ENCODE results near the gene COLGALT1. TPM values are rescaled to one million over a fixed set of nuclear protein-coding genes. Genes with fewer than 3 reads are reported as not detected.

The COLGALT1 gene
- total RNA-seq, 2 experiments from 2014 or later: 49.6 to 68.6 TPM

DNA sequence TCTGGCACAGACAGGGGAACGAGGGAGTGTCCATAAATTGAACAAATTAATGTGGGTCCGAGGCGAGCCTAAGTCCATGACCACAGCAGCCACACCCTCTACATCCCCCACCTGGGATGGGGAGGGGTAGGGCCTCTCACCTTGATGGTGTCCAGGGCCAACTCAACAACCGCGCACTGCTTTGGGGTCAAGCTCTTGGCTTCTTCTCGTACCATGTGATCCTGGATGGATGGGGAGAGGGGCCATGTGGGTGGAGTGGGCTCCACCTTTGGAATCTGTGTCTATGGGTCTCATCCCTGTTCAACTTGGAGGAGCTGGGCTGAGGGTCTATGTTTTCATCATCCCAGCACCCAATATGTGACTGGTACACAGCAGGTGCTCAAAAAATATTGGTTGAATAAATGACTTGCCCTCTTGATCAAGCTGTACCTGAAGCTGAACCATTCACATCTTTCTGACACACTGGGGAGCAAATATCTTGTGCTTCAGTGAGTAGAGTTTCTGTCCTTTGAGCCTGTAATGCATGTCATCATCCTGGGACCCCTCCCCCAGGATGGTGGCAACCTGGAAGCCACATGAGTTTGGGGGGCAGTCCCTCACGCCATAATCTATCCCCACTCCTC is 62.9 kb downstream of the COLGALT1 start:
- H2AFZ ChIP-seq (ENCODE audit: low read length): no peak overlapping the region
- no peaks in the 10 kb centered on the region for H3K9me3 ChIP-seq (ENCODE audit: low read length)
- H3K79me2 ChIP-seq (ENCODE audit: insufficient read depth, low read depth, low read length): no peaks in the 10 kb centered on the region
- CTCF ChIA-PET (ENCODE audit: unreplicated experiment): no interaction called here
- no peak overlapping the region for H3K4me2 ChIP-seq (ENCODE audit: low read length)
- BruUV-seq (replicated peaks): no TSS peak
- intact Hi-C loops (cut with micrococcal nuclease; ENCODE audit: unreplicated experiment): no loop called here
- H4K20me1 ChIP-seq (ENCODE audit: insufficient read depth, low read length): no peaks in the 10 kb centered on the region
- DNase-seq (ENCODE audit: low spot score): no peak
- H3K9me2 ChIP-seq (ENCODE audit: insufficient read depth, low read length): no peaks in the 10 kb centered on the region
- H3K4me1 ChIP-seq (ENCODE audit: insufficient read depth, low read length, poor library complexity, severe bottlenecking): peaks cover 15% of the 10 kb centered on the region
- TF ChIP-seq, protein P1, sequence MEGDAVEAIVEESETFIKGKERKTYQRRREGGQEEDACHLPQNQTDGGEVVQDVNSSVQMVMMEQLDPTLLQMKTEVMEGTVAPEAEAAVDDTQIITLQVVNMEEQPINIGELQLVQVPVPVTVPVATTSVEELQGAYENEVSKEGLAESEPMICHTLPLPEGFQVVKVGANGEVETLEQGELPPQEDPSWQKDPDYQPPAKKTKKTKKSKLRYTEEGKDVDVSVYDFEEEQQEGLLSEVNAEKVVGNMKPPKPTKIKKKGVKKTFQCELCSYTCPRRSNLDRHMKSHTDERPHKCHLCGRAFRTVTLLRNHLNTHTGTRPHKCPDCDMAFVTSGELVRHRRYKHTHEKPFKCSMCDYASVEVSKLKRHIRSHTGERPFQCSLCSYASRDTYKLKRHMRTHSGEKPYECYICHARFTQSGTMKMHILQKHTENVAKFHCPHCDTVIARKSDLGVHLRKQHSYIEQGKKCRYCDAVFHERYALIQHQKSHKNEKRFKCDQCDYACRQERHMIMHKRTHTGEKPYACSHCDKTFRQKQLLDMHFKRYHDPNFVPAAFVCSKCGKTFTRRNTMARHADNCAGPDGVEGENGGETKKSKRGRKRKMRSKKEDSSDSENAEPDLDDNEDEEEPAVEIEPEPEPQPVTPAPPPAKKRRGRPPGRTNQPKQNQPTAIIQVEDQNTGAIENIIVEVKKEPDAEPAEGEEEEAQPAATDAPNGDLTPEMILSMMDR (conservative IDR thresholded peaks at IDR 0.05; ENCODE audit: low read length): no peak
- TF ChIP-seq EZH2phosphoT487 (IDR thresholded peaks at IDR 0.05; ENCODE audit: borderline replicate concordance, low read depth, low read length): no peak
- no peaks in the 10 kb centered on the region for H3K36me3 ChIP-seq (ENCODE audit: insufficient read depth, low read length)
- H3K4me3 ChIP-seq (ENCODE audit: low read depth, low read length, poor library complexity, severe bottlenecking): no peak overlapping the region
- no peak overlapping the region for H3K27ac ChIP-seq (ENCODE audit: low read depth, low read length, poor library complexity, severe bottlenecking)
- POLR2A ChIA-PET: interaction anchor here (0.6 to 1.4 kb wide), 2 partner anchors 12 to 88 kb away, joined by 3 to 4 read pairs; no protein-coding TSS in a partner anchor

DNA sequence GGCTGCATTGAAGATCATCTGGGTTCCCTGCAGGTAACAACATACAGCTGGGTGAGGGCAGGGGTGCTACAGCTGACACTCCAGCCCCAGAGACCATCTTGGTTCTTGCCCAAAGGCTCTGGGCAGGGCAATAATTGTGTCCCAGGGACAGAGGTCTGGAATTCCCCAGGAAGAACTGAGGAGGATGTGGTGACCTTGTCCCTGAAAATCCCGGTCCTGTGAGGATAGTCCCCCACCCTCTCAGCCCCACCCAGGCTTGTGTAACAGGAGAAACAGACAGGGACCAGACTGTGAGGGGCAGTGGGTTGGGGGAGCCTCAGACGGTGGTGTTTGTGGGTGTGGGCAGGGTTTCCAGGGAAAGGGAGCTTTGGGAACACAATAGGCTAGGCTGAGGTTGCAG is 63.5 kb downstream of the COLGALT1 start:
- Histone ChIP-seq H3K4me3 (ENCODE audit: low read depth, low read length, poor library complexity, severe bottlenecking) (no peak overlapping the region), H3K79me2 (ENCODE audit: insufficient read depth, low read depth, low read length) (no peaks in the 10 kb centered on the region), H3K27ac (ENCODE audit: low read depth, low read length, poor library complexity, severe bottlenecking) (no peak overlapping the region), H3K36me3 (ENCODE audit: insufficient read depth, low read length) (no peaks in the 10 kb centered on the region), H4K20me1 (ENCODE audit: insufficient read depth, low read length) (no peaks in the 10 kb centered on the region), H2AFZ (ENCODE audit: low read length) (no peak overlapping the region), H3K4me2 (ENCODE audit: low read length) (no peak overlapping the region), H3K4me1 (ENCODE audit: insufficient read depth, low read length, poor library complexity, severe bottlenecking) (peaks cover 15% of the 10 kb centered on the region), H3K9me3 (ENCODE audit: low read length) (no peaks in the 10 kb centered on the region), H3K9me2 (ENCODE audit: insufficient read depth, low read length) (no peaks in the 10 kb centered on the region)
- no TSS peak for BruUV-seq (replicated peaks)
- POLR2A ChIA-PET: interaction anchor here (1.4 kb wide), 1 partner anchor 13 kb away, joined by 4 read pairs; no protein-coding TSS in a partner anchor
- CTCF ChIA-PET (ENCODE audit: unreplicated experiment): no interaction called here
- intact Hi-C loops (cut with micrococcal nuclease; ENCODE audit: unreplicated experiment): no loop called here
- TF ChIP-seq EZH2phosphoT487 (IDR thresholded peaks at IDR 0.05; ENCODE audit: borderline replicate concordance, low read depth, low read length): no peak
- TF ChIP-seq, protein P1 (conservative IDR thresholded peaks at IDR 0.05; ENCODE audit: low read length): no peak
- no peak for DNase-seq (ENCODE audit: low spot score)

DNA sequence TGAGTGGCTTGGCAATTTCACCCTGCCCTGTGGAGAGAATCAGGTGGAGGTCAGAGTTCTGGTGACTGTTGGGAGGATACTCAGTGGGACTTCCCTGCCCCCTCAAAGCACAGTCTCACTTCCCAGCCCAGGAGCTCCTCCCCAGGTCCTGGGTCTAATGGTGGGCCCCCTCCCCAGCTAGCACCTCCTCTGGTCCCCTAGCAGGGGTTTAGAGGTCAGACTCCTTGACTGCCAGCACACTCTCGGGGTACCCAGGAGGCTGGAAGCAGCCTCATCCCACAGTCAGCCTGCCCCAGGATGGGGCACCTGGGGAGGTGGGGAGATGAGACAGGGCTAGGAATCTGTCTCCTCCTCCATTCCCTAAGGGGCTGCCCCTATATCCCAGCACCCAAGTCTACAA is 65.2 kb downstream of the COLGALT1 start:
- intact Hi-C loops (cut with micrococcal nuclease; ENCODE audit: unreplicated experiment): no loop called here
- Histone ChIP-seq H3K4me2 (ENCODE audit: low read length) (no peak overlapping the region), H3K9me2 (ENCODE audit: insufficient read depth, low read length) (no peaks in the 10 kb centered on the region), H3K9me3 (ENCODE audit: low read length) (no peaks in the 10 kb centered on the region), H3K4me1 (ENCODE audit: insufficient read depth, low read length, poor library complexity, severe bottlenecking) (peaks cover 15% of the 10 kb centered on the region), H4K20me1 (ENCODE audit: insufficient read depth, low read length) (no peaks in the 10 kb centered on the region), H3K4me3 (ENCODE audit: low read depth, low read length, poor library complexity, severe bottlenecking) (no peak overlapping the region), H3K36me3 (ENCODE audit: insufficient read depth, low read length) (no peaks in the 10 kb centered on the region), H3K79me2 (ENCODE audit: insufficient read depth, low read depth, low read length) (no peaks in the 10 kb centered on the region), H2AFZ (ENCODE audit: low read length) (no peak overlapping the region), H3K27ac (ENCODE audit: low read depth, low read length, poor library complexity, severe bottlenecking) (no peak overlapping the region)
- BruUV-seq (replicated peaks): no TSS peak
- CTCF ChIA-PET (ENCODE audit: unreplicated experiment): interaction anchor here (1.0 kb wide), 1 partner anchor 14 kb away, joined by 3 read pairs; no protein-coding TSS in a partner anchor
- POLR2A ChIA-PET: interaction anchor here (2.0 kb wide), 1 partner anchor 15 kb away, joined by 9 read pairs; no protein-coding TSS in a partner anchor
- TF ChIP-seq EZH2phosphoT487 (IDR thresholded peaks at IDR 0.05; ENCODE audit: borderline replicate concordance, low read depth, low read length): no peak
- TF ChIP-seq, protein P1 (conservative IDR thresholded peaks at IDR 0.05; ENCODE audit: low read length): no peak
- DNase-seq (ENCODE audit: low spot score): no peak

All from OCI-LY7 (cell line).